ENCODE results near the gene SGCD.

GRCh38 chr5:156331845-156332244, 4.9 kb downstream of the SGCD start:
- no peak for TF ChIP-seq POLR2AphosphoS5 (IDR thresholded peaks at IDR 0.05; ENCODE audit: borderline replicate concordance, low read depth, low read length)
- TF ChIP-seq EZH2 (IDR thresholded peaks at IDR 0.05): no peak
